Stimulated activated CD4-positive, alpha-beta T cell treated with anti-CD3 and anti-CD28 coated beads, Interleukin-4, amount 100 ng/mL, for 48 hours (primary cell): ENCODE data around the gene SPOCK1.

ENCODE experiments used
- DNase-seq, 2 donors: peaks; one replicate each; pipeline ENCODE4 v3.0.0-alpha.2; 2020; ENCODE audit warnings: low read depth in 2 of 2

Gene SPOCK1

DNA sequence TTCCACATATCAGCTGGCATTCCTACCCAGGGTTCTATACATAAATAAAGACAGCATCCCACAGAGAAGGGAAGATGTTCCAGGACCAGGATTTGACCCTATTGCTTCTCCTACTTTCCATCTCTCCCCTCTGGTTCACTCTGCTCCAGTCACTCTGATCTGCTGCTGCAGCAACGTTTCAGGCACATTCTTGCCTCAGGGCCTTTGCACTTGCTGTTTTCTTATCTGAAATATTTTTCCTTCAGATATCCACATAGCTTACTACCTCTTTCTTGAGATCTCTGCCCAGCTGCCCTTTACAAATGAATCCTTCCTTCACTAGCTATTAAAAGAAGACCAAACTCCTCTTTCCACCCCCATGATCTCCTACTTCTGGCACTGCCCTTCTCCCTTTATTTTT lies 204.5 kb downstream of the SPOCK1 start:
- DNase-seq = no peak

DNA sequence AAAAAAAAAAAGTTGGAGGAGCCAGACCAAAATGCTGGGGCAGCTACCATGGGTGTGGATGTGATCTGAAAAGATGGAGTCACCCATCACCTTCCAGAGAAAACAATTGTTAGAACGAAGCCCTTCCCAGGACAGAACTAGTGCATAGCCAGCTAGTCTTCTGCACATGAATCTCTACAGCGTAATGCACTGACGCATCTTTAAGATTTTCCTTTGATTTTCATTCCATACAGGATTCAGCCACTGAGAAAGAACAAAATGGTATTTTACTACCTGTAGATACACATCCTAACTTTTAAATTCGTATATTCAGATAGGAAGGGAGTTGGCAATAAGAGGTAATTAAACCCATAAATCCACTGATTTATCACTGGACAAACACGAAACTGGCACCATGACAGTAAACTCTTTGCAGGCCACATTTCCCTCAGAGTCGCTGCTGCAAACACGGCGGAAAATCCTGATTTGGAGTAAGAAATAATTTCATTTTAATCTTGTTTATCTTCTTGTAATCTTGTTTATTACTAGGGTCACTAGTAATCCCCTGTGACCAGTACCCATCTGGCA lies 206.6 kb downstream of the SPOCK1 start:
- no peak for DNase-seq

- DNase-seq = no peak
Measured at GRCh38 chr5:137291436-137291835, 207.7 kb downstream of the SPOCK1 start.

DNA sequence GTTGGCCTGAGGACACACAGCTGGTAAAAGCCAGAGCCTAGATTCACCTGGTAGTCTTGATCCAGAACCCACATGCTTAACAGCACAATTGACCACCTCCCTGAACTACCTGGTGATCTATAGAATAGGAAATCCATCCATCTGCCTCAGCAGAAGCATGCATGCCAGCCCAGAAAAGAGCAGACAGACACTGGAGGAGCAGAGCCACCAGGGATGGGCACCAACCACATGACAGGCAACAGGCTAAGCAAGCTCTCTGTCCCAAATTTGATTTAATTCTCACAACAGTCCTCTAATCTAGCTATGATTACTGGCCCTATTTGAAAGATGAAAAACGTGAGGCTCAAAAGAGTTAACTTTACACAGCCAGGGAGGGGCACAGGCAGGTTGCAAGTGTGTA lies 208.1 kb downstream of the SPOCK1 start:
- no peak for DNase-seq

DNA sequence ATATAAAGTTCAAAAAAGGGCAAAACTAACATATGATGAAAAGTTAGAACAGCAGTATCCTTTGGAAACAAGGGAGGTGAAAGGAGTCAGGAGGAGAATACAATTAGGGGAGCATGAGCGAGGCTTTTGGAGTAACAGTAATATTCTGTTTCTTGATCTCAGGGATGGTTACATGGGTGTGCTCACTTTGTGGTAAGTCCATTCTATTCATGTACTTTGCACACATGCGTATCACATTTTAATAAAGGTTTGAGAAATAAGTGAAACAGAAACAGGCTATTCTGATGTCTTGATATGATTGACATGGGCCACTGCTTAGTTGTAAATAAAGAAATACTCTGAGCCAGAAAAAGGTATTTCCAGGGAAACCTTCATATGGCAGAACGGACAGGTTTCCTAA lies 208.8 kb downstream of the SPOCK1 start:
- DNase-seq = no peak

DNA sequence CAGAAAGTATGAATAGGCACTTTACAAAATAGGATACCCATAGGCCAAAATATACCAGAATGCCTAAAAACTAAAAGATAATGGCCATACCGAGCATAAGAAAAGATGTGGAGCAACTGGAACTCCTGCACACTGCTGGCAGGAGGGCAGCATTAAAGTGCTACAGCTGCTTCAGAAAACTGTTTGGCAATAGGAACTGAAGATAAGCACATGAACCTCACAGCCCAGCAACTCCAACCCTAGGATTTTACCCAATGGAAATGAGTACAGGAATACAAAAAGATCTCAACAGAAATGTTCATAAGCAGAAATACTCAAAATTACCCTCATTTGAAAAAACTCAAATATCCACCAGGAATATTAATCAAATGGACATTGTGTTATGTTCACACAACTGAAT lies 209.3 kb downstream of the SPOCK1 start:
- DNase-seq = no peak

DNA sequence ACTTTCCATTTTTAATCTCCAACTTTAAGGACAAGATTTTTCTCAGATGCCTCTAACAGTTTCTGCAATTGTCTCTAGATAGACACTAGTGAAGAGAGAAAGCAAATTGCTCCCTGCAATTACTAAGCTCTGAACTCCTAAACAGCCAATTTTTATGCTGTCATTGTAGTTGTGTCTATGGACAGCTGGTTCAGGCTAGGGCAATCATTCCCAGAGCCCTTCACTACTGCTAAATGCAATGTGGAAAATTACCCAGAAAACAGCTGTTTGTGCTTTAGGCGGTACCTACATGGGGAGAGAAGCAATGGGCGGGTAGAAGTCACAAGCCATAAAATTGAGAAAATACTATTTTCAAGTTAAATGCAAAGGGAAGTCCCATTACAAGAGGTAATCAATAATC lies 211.6 kb downstream of the SPOCK1 start:
- no peak for DNase-seq

GRCh38 chr5:137286025-137286610 lies 213.0 kb downstream of the SPOCK1 start:
- DNase-seq = no peak

GRCh38 chr5:137283801-137284200 lies 215.3 kb downstream of the SPOCK1 start:
- DNase-seq = no peak

DNA sequence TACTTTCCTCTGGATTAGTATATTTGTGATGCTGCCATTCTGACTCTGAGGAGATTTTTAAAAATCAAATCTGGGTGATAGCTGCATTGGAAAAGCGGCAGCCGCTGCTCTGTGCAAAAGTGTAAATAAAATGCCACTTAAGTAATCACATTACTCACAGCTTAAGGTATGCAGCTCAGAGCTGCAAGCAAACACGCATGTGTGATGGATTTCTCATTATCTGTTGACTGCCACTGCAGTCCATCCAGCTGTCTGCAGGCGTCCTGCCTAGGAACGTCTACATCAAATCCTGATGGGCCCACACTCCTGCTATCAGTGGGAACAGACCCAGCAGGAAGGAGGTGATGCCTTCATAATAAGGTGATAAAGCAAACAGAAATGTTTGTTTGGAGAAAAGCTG lies 216.9 kb downstream of the SPOCK1 start:
- DNase-seq = no peak

- DNase-seq = no peak
Measured at GRCh38 chr5:137281201-137281600, 217.9 kb downstream of the SPOCK1 start.

DNA sequence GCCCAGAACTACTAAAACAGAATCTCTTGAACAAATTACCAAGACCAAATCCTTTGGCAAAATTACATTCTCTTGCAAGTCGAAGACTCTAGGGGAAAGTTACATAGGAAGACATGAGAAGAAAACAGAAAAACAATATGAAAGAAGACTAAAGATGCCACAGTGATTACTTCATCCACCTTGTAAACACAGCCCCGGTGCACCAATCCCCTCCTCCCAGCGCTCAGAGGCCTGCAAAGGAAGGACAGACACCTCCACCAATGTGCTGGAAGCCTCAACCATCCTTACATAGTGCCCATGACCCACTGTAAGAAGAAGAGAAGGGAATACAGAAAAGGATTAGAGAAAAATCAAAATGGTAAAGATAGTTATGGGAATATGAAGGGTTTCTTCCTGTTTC lies 218.5 kb downstream of the SPOCK1 start:
- DNase-seq = no peak

DNA sequence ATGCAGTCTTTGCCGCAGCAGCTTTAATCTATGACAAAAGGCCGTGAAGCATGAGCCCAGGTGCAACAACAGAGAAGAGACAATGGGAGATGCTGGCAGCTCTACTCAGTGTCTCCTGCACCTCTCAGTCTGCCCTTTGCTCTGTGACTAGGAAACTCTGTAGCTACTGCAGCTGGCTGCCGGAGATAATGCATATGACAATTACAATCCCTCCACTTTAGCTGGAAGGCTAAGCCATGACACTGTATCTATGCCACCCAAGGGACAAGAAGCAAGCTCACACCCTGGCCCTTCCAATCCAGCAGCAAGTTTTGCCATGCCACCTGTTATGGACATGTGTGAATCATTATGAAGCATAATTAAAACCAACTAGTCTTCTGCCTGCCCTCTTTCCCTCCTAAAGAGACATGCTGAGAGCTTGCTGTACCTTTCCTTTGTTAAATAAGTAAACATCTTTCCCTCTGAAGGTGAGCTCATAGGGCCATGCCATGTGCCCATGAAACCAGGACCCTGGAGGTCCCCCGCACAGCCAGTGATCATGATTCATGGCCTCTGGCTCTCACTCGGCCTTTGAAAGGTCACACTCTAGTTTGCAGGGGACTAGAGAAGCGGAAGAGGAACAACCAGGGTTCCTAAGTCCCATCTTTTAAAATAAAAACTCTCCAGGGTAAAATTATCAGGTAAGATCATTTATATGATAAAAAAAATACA lies 219.4 kb downstream of the SPOCK1 start:
- no peak for DNase-seq

- no peak for DNase-seq
Measured at GRCh38 chr5:137278476-137278875, 220.7 kb downstream of the SPOCK1 start.

DNA sequence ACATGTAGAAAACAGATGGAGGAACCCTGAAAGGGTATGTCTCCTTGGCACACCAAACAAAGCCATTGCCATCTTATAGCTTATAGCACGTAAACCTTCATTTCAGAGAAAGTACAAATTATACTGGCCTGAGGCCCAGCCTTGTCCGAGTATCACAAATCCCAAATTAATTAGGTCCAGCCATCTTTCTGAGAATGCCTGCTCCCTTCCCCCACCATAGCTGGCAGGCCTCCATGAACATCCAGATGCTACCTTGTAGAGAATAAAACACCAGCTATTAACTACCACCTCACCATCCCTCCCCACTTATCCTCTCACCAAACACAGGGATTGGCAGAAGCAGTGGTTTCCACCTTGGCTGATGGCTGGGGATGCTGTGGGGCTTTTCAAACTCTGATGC lies 224.0 kb downstream of the SPOCK1 start:
- no peak for DNase-seq

GRCh38 chr5:137273511-137273910 lies 225.6 kb downstream of the SPOCK1 start:
- no peak for DNase-seq

- no peak for DNase-seq
Measured at GRCh38 chr5:137272831-137273230, 226.3 kb downstream of the SPOCK1 start.

DNA sequence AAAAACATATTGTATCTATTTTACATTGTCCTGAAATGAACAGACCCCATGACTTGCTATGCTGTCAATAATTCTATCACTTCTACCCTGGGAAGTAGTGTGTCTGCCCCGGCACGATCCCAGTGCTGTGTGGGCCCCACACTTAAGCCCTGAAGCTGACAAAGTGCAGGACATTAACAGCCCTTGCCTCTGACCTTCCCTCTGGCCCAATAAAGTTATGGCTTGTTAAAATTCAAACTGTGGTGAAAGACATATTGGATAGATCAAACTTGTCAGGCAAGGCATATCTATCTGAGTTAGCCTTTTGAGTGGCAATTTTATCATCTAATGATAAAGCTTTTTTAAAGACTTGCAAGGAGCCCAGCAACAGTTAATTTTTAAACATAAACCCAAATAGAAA lies 229.2 kb downstream of the SPOCK1 start:
- no peak for DNase-seq

- DNase-seq = no peak
Measured at GRCh38 chr5:137269274-137269673, 229.9 kb downstream of the SPOCK1 start.

DNA sequence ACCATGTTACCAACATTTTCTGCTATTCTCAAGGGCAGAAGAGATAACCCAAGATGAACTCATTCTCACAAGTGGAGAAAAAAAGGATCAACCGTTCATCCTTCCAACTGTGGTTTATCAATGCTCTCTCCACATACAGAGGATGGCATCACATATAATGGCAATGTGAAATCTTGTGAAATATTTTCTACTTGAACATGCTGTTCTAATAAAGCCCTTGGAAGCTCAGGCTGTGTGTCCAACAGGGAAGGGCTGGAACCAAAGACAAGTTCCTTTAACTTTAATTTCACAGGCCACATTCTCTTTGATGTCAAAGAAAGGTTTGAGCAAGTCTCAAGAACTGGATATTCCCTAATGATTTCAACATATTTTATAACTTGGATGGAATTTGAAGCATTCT lies 230.5 kb downstream of the SPOCK1 start:
- no peak for DNase-seq

DNA sequence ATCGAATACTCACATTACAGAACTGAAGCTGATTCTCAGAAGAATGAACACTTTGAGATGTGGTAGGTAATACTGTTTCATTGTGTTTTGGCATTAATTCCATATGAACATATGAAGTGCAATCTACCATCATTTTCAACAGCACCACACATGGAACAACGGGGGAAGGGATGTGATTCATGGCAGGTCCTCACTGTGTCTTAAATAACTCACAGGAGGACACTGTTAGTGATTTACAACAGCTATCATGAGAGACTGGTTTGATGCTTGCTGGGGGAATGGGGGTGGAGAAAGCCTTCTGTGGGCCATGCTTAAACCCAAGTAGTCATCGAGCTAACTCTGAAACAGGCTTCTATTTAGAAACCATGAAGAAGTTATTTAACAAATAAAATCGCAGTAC lies 232.9 kb downstream of the SPOCK1 start:
- DNase-seq = no peak

DNA sequence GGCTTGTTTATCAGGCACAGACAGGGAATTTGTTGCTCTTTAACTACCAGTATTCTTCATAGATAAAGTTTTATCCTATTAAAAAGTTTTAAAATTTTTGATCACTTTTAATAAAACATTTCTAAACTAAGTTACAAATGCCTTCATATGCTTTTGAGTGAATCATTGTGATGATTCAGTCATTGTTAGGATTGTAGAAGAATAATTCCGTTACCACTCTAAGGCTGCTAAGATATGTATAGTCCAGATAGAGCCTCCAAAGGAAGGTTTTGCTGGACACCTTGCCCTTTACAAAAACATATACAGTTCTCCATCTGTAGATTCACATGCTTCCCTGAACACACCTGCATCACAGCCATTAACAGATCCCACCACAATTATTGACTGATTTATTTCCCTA lies 233.7 kb downstream of the SPOCK1 start:
- DNase-seq = no peak

GRCh38 chr5:137264573-137264972 lies 234.6 kb downstream of the SPOCK1 start:
- no peak for DNase-seq

DNA sequence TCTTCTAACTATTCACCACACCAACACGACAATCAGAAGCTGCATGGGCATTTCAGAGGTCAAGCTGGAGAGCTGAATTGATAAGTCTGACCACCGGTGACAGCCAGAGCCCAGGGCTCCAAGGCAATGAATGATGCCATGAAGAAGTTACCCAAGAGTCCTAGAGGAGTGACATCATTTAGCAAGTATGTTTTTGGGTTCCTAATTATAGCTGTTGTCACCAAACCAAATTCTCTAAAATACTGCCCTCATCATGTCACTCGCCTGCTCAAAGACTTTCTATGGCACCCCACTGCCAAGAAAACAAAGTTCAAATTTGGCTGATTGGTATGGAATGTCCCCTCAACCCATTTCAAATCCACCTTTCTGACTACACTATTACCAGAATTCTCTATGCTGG lies 235.1 kb downstream of the SPOCK1 start:
- no peak for DNase-seq
